T-helper 1 cell treated with Interleukin-12 subunit alpha and Interleukin-12 subunit beta and Interleukin-4 antibody, amounts not matched to agents 30 μg/mL and 1 μg/mL, for 36 hours (primary cell): ENCODE measurements around the gene LCN2.

ENCODE experiments used
- H3K27ac Mint-ChIP-seq: one replicate; pipeline ENCODE4 v1.8.0; 2021; ENCODE audit warnings: mild to moderate bottlenecking, mixed read lengths
- H3K27me3 Mint-ChIP-seq: one replicate; pipeline ENCODE4 v1.8.0; 2021; ENCODE audit warnings: low read depth, mixed read lengths
- H3K36me3 Mint-ChIP-seq: one replicate; pipeline ENCODE4 v1.8.0; 2021; ENCODE audit warnings: low read depth, mixed read lengths
- H3K4me1 Mint-ChIP-seq: one replicate; pipeline ENCODE4 v1.8.0; 2021; ENCODE audit warnings: low read depth, mixed read lengths
- H3K4me3 Mint-ChIP-seq: one replicate; pipeline ENCODE4 v1.8.0; 2021; ENCODE audit warnings: mild to moderate bottlenecking, moderate library complexity, mixed read lengths
- H3K9me3 Mint-ChIP-seq: one replicate; pipeline ENCODE4 v1.8.0; 2021; ENCODE audit warnings: mixed read lengths

LCN2 gene

DNA sequence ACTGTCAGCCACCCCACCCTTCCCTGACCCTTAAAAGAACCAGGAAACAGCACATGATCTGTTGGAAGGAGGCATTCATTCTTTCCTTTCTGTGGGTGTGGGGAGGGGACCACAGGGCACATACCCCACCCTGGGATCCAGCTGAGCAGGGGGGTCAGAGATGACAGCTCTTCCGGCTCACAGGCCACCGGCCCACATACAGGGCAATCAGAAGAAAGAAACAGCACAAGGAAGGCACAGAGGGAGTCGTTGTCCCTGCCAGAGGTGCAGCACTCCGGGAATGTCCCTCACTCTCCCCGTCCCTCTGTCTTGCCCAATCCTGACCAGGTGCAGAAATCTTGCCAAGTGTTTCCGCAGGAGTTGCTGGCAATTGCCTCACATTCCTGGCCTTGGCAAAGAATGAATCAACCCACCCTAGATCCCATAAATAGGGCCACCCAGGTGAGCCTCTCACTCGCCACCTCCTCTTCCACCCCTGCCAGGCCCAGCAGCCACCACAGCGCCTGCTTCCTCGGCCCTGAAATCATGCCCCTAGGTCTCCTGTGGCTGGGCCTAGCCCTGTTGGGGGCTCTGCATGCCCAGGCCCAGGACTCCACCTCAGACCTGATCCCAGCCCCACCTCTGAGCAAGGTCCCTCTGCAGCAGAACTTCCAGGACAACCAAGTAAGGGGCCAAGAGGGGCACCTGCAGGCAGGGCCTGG is at the start of gene LCN2:
TSS of gene LCN2 (plus strand) at position 453 of the 701 bp plus-strand sequence. CDS start at position 526, 73 bp downstream.
- no peaks in the 10 kb centered on the region for H3K27me3 Mint-ChIP-seq
- no peak within 1 kb of the TSS for H3K4me3 Mint-ChIP-seq
- no peaks in the 10 kb centered on the region for H3K4me1 Mint-ChIP-seq
- no peaks in the 10 kb centered on the region for H3K9me3 Mint-ChIP-seq
- H3K36me3 Mint-ChIP-seq: no peaks in the 10 kb centered on the region
- H3K27ac Mint-ChIP-seq: no peak within 1 kb of the TSS

GRCh38 chr9:128099932-128100491 is 49.2 kb upstream of the LCN2 start:
- Mint-ChIP-seq H3K36me3 (peaks cover 25% of the 10 kb centered on the region), H3K27me3 (no peaks in the 10 kb centered on the region), H3K27ac (peak overlapping the region; percentile 57), H3K4me1 (peaks cover 30% of the 10 kb centered on the region), H3K4me3 (no peak overlapping the region), H3K9me3 (no peaks in the 10 kb centered on the region)

GRCh38 chr9:128100581-128100980 is 48.7 kb upstream of the LCN2 start:
- H3K27me3 Mint-ChIP-seq: no peaks in the 10 kb centered on the region
- H3K9me3 Mint-ChIP-seq: no peaks in the 10 kb centered on the region
- H3K4me3 Mint-ChIP-seq: no peak overlapping the region
- H3K27ac Mint-ChIP-seq: no peak overlapping the region
- peaks cover 30% of the 10 kb centered on the region for H3K4me1 Mint-ChIP-seq
- peaks cover 27% of the 10 kb centered on the region for H3K36me3 Mint-ChIP-seq

DNA sequence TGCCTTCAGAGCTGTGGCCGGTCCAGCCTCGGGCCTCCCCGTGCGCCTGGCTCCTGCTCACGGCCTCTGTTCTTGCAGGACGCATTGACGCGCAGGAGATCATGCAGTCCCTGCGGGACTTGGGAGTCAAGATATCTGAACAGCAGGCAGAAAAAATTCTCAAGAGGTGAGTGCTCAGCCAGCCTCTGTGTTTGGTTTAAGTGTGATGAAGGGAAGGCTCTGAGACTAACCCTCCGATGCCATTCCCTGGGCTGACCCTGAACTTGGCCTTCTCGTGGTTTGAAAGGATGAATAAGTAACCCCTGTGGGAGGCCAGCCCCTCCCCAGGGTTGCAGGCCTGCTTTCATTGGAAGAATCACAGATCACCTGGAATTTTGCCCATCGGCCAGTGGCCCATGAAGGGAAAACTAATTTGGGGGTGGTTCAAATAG is 48.0 kb upstream of the LCN2 start:
- no peak overlapping the region for H3K4me3 Mint-ChIP-seq
- peaks cover 30% of the 10 kb centered on the region for H3K4me1 Mint-ChIP-seq
- no peaks in the 10 kb centered on the region for H3K27me3 Mint-ChIP-seq

GRCh38 chr9:128101690-128102089 is 47.6 kb upstream of the LCN2 start:
- peaks cover 30% of the 10 kb centered on the region for H3K36me3 Mint-ChIP-seq
- no peak overlapping the region for H3K27ac Mint-ChIP-seq
- no peaks in the 10 kb centered on the region for H3K9me3 Mint-ChIP-seq
- peaks cover 30% of the 10 kb centered on the region for H3K4me1 Mint-ChIP-seq
- no peak overlapping the region for H3K4me3 Mint-ChIP-seq
- no peaks in the 10 kb centered on the region for H3K27me3 Mint-ChIP-seq

More for the DNA sequence above, 48.0 kb upstream of the LCN2 start:
- Mint-ChIP-seq H3K36me3 (peaks cover 27% of the 10 kb centered on the region), H3K27ac (no peak overlapping the region), H3K9me3 (no peaks in the 10 kb centered on the region)

DNA sequence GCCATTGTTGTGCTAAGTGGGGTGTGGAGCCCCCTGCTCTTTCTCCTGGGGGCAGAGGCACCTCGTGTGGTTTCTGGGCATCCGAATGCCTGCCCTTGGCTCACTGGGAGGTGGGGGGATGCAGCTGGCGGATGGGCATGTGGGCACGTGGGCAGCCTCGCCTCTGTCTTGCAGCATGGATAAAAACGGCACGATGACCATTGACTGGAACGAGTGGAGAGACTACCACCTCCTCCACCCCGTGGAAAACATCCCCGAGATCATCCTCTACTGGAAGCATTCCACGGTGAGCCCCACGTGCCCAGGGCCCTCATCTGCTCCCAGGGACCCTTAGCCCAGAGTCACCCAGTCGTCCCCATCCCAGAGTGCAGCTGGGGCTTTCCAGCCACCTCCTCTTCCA is 47.1 kb upstream of the LCN2 start:
- Mint-ChIP-seq H3K4me3 (no peak overlapping the region), H3K27me3 (no peaks in the 10 kb centered on the region), H3K4me1 (peaks cover 26% of the 10 kb centered on the region), H3K36me3 (peaks cover 33% of the 10 kb centered on the region), H3K9me3 (no peaks in the 10 kb centered on the region), H3K27ac (no peak overlapping the region)

DNA sequence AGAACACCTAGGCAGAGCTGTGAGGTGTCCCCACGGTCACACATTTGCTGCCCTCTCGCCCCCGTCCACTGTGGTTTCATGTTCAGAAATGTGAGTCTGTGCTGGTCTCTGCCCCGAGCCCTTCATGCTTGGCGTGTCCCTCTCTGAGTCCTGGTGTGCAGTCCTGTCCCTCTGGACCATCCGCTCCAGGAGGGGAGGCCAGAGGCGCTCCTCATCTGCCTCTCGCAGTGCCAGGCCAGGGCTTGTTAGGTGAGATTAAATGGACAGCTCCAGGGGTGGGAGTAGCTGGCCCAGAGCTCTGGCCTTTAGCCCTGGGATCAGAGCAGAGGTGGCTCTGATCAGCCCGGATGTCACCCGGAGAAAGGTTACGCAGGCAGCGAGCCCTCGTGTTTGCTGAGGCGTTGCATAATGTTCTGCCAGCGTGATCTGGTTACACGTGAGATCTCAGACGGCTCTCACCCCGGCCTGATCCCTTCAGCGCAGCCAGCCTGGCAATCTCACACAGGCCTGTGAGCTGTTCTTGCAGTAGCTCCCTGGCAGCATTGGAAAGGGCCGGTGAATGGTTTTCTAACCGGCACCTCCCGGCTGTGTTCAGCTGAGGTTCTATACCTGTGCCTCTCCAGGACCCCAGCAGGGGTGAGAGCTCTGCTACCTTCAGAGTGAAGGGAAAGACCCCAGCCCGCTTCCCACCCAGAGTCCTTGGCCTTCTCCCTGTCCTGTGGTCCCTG is 46.2 kb upstream of the LCN2 start:
- no peaks in the 10 kb centered on the region for H3K27me3 Mint-ChIP-seq
- H3K27ac Mint-ChIP-seq: no peak overlapping the region
- H3K36me3 Mint-ChIP-seq: peaks cover 37% of the 10 kb centered on the region
- H3K4me1 Mint-ChIP-seq: peaks cover 25% of the 10 kb centered on the region
- H3K4me3 Mint-ChIP-seq: no peak overlapping the region
- no peaks in the 10 kb centered on the region for H3K9me3 Mint-ChIP-seq

DNA sequence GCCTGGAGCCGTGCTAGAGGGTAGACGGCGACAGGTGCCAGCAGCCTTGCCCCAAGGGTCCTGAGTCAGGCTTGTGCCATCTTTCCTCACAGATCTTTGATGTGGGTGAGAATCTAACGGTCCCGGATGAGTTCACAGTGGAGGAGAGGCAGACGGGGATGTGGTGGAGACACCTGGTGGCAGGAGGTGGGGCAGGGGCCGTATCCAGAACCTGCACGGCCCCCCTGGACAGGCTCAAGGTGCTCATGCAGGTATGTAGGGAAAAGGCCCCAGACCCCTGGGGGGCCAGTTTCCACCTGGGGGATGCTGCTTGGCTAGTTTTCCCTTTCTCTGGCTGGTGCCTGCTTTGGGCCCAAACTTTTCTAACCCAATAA is 45.7 kb upstream of the LCN2 start:
- Mint-ChIP-seq H3K4me3 (no peak overlapping the region), H3K27ac (peak overlapping the region; percentile 41), H3K9me3 (no peaks in the 10 kb centered on the region), H3K4me1 (peaks cover 21% of the 10 kb centered on the region), H3K27me3 (no peaks in the 10 kb centered on the region), H3K36me3 (peaks cover 38% of the 10 kb centered on the region)

DNA sequence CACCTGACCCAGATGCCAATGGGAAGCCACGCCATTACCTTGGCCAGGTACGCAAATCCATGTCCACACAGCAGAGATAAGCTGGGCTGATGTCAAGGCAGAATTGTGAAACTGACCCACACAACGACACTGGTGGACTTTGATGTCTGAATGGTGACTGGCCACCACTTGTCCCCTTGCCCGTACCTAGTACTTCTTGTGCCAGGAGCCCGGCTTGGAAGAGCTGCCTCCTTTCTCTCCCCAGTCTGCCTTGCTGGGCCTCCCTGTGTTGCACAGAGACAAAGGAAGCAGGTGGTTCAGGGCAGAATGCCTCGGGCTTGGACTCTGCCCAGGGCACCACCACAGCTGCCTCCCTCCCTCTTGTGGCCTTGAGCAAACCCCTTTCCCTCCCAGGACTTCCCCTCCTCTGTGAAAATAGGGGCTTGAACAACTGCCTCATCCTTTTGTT is 45.1 kb upstream of the LCN2 start:
- H3K36me3 Mint-ChIP-seq: peaks cover 38% of the 10 kb centered on the region

DNA sequence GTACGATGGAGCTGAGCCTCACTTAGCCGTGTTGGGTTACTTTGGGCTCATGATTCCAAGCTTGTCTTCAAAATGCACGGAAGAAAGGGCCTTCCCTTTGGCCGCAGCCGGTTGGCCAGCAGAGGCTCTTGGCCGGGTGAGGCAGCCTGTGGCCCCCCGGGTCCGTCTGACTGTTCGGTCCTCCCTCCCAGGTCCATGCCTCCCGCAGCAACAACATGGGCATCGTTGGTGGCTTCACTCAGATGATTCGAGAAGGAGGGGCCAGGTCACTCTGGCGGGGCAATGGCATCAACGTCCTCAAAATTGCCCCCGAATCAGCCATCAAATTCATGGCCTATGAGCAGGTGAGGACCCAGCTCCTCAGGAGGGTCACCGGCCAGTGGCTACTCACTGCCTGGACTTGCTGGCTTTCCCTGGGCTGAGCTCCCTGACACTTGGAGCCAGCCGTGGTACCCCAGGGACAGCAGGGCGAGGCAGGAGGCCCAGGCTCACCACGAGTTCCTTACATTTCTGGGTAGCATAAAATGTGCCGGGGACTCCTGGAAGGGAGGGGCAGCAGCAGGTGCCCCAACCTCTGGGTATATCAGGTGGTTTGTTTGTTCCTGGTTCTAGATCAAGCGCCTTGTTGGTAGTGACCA is 43.6 kb upstream of the LCN2 start:
- Mint-ChIP-seq H3K36me3 (peaks cover 43% of the 10 kb centered on the region), H3K27ac (no peak overlapping the region), H3K27me3 (no peaks in the 10 kb centered on the region), H3K4me1 (peaks cover 9% of the 10 kb centered on the region), H3K4me3 (no peak overlapping the region), H3K9me3 (no peaks in the 10 kb centered on the region)

More for the DNA sequence above, 45.1 kb upstream of the LCN2 start:
- Mint-ChIP-seq H3K4me1 (peaks cover 17% of the 10 kb centered on the region), H3K9me3 (no peaks in the 10 kb centered on the region), H3K4me3 (no peak overlapping the region), H3K27me3 (no peaks in the 10 kb centered on the region), H3K27ac (no peak overlapping the region)

- H3K27me3 Mint-ChIP-seq: no peaks in the 10 kb centered on the region
- no peak overlapping the region for H3K4me3 Mint-ChIP-seq
- peaks cover 9% of the 10 kb centered on the region for H3K4me1 Mint-ChIP-seq
These were observed 42.9 kb upstream of the LCN2 start for GRCh38 chr9:128106181-128106939.

DNA sequence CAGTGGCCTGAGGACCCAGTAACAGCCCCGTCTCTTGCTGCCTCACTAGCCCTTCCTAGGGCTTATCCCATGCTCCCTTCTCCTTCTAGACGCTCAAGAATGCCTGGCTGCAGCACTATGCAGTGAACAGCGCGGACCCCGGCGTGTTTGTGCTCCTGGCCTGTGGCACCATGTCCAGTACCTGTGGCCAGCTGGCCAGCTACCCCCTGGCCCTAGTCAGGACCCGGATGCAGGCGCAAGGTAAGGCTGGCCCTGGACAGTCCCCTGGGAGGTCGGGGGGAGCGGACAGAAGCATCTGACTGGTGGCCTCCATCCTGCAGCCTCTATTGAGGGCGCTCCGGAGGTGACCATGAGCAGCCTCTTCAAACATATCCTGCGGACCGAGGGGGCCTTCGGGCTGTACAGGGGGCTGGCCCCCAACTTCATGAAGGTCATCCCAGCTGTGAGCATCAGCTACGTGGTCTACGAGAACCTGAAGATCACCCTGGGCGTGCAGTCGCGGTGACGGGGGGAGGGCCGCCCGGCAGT is 42.2 kb upstream of the LCN2 start:
- Mint-ChIP-seq H3K27ac (no peak overlapping the region), H3K27me3 (no peaks in the 10 kb centered on the region), H3K4me3 (no peak overlapping the region), H3K36me3 (peaks cover 38% of the 10 kb centered on the region), H3K4me1 (peaks cover 8% of the 10 kb centered on the region), H3K9me3 (no peaks in the 10 kb centered on the region)

More at GRCh38 chr9:128106181-128106939, 42.9 kb upstream of the LCN2 start:
- no peaks in the 10 kb centered on the region for H3K9me3 Mint-ChIP-seq
- no peak overlapping the region for H3K27ac Mint-ChIP-seq
- peaks cover 38% of the 10 kb centered on the region for H3K36me3 Mint-ChIP-seq

DNA sequence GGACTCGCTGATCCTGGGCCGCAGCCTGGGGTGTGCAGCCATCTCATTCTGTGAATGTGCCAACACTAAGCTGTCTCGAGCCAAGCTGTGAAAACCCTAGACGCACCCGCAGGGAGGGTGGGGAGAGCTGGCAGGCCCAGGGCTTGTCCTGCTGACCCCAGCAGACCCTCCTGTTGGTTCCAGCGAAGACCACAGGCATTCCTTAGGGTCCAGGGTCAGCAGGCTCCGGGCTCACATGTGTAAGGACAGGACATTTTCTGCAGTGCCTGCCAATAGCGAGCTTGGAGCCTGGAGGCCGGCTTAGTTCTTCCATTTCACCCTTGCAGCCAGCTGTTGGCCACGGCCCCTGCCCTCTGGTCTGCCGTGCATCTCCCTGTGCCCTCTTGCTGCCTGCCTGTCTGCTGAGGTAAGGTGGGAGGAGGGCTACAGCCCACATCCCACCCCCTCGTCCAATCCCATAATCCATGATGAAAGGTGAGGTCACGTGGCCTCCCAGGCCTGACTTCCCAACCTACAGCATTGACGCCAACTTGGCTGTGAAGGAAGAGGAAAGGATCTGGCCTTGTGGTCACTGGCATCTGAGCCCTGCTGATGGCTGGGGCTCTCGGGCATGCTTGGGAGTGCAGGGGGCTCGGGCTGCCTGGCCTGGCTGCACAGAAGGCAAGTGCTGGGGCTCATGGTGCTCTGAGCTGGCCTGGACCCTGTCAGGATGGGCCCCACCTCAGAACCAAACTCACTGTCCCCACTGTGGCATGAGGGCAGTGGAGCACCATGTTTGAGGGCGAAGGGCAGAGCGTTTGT is 41.6 kb upstream of the LCN2 start:
- H3K36me3 Mint-ChIP-seq: peaks cover 32% of the 10 kb centered on the region
- no peaks in the 10 kb centered on the region for H3K27me3 Mint-ChIP-seq
- peaks cover 6% of the 10 kb centered on the region for H3K4me1 Mint-ChIP-seq
- H3K9me3 Mint-ChIP-seq: no peaks in the 10 kb centered on the region
- H3K4me3 Mint-ChIP-seq: no peak overlapping the region
- no peak overlapping the region for H3K27ac Mint-ChIP-seq
